Measurements from ENCODE around the gene TAPBP. TPM values are rescaled to one million over a fixed set of nuclear protein-coding genes. Genes with fewer than 3 reads are reported as not detected.

Gene TAPBP
- total and polyA plus RNA-seq, 2 of the 8 experiments (the other 6 are each of a cell fraction or from before 2014, with no cell fraction given): 24.5 to 35.4 TPM

DNA sequence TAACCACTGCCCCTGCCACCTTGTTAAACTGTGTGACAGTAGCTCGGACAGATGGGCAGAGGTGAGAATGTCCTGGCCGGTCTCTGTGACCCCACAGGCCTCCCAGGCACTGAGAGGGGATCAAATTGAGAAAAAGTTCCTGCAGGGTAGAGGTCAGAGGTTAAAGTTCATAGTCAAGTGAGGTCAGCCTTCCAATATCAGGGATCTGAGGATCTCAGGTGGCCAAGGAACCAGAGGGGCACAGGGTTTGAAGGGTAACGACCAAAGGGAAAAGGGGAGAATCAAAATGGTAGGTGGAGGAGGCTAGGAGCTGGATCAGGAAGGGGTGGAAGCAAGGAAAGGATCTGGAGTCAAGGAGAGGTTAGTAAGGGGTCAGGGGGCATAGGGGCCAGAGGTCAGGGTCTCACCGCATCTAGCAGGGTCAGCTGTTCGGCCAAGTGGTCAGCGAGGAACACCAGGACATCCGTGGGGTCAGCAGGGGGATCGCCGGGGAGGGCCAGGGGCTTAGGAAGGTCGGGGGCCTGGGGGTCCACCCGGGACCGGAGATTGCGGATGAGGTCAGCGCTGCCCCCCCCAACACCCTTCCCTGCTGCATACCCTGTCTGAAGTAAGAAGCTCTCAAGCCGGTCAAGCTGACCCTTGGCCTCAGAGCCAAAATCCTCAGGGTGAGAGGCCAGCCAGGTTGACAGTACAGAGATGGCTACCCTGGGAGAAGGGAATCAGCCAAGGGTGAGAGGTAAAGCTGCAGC lies 18.1 kb downstream of the TAPBP start:
- Histone ChIP-seq H3K23ac (ENCODE audit: insufficient read length) (no peak overlapping the region), H2BK15ac (ENCODE audit: low read length) (no peak overlapping the region), H3K9me3 (ENCODE audit: insufficient read depth in 2 of 2, low read depth in 1 of 2, low read length in 1 of 2) (no peaks in the 10 kb centered on the region), H3K36me3 (ENCODE audit: control insufficient read depth in 2 of 4, insufficient read depth in 4 of 4, low read length in 3 of 4) (peaks cover 12 to 21% (median 17%) of the 10 kb centered on the region in 4 experiments; a peak in 7 of 8 replicates), H2BK20ac (ENCODE audit: low read length) (no peak overlapping the region), H3K4me3 (ENCODE audit: extremely low read depth in 1 of 4, insufficient read depth in 2 of 4, low read depth in 3 of 4, low read length in 4 of 4) (no peak overlapping the region), H2BK120ac (replicated peaks; ENCODE audit: low read depth, low read length) (no peak overlapping the region), H3K79me2 (ENCODE audit: control insufficient read depth in 1 of 2, insufficient read depth in 2 of 2, low read length in 2 of 2) (peaks cover 0 to 18% of the 10 kb centered on the region in 2 experiments; a peak in 2 of 4 replicates), H3K27me3 (replicated peaks in 1 of 4; ENCODE audit: control insufficient read depth in 3 of 4, extremely low read depth in 1 of 4, insufficient read depth in 3 of 4, low read length in 3 of 4) (no peaks in the 10 kb centered on the region), H4K20me1 (replicated peaks in 1 of 2; ENCODE audit: control insufficient read depth in 1 of 2, insufficient read depth in 2 of 2, low read length in 2 of 2) (peaks cover 0 to 3% of the 10 kb centered on the region in 2 experiments), H4K8ac (ENCODE audit: extremely low read depth, insufficient read depth, low read length) (no peak overlapping the region), H3K9ac (replicated peaks in 1 of 4; ENCODE audit: extremely low read depth in 1 of 4, low read depth in 3 of 4, low read length in 3 of 4) (peak overlapping the region in 1 of 4 experiments; percentile 37; a peak in 2 of 7 replicates), H3K18ac (ENCODE audit: extremely low read depth, low read length) (no peak overlapping the region), H2BK5ac (ENCODE audit: low read depth, low read length) (no peak overlapping the region), H2AK5ac (ENCODE audit: low read depth, low read length) (no peak overlapping the region), H4K91ac (replicated peaks; ENCODE audit: insufficient read length, low read length) (no peak overlapping the region), H2BK12ac (ENCODE audit: low read depth, low read length) (no peak overlapping the region), H3K56ac (replicated peaks; ENCODE audit: insufficient read length, low read depth, low read length) (no peak overlapping the region), H3K79me1 (ENCODE audit: low read depth, low read length) (peaks cover 6% of the 10 kb centered on the region; the same call in 1 of the 2 replicates), H3K4me2 (ENCODE audit: insufficient read depth in 1 of 2, low read depth in 2 of 2, low read length in 2 of 2) (no peak overlapping the region; a peak in 1 of 4 replicates), H2AFZ (ENCODE audit: low read length) (no peak overlapping the region), H3K4ac (replicated peaks; ENCODE audit: insufficient read length, low read depth, low read length) (no peak overlapping the region), H3K14ac (ENCODE audit: insufficient read length) (no peak overlapping the region), H4K5ac (ENCODE audit: insufficient read length, low read depth, low read length) (no peak overlapping the region), H3K4me1 (replicated peaks in 1 of 4; ENCODE audit: control insufficient read depth in 3 of 4, insufficient read depth in 4 of 4, low read length in 3 of 4) (peaks cover 0 to 6% (median 4%) of the 10 kb centered on the region in 4 experiments; a peak in 6 of 7 replicates), H3K27ac (ENCODE audit: low read depth, low read length) (no peak overlapping the region), H3K23me2 (ENCODE audit: low read depth, low read length) (peaks cover 16% of the 10 kb centered on the region)
- POLR2A ChIA-PET (ENCODE audit: partially characterized antibody): interaction anchor here (1.4 to 16.7 kb wide), 5 partner anchors 7 to 138 kb away, joined by 3 to 337 read pairs (median 70); partner anchors contain the start of genes B3GALT4, PFDN6, RPS18 and TAPBP
- no peak for FAIRE-seq
- WGBS, 2 experiments (ENCODE audit: extremely low coverage in 1 of 2, insufficient coverage in 1 of 2, insufficient read length in 1 of 2, insufficient replicate concordance in 2 of 2, low coverage in 1 of 2, low lambda C conversion rate in 2 of 2, missing lambda C conversion rate in 1 of 2): 88% methylated on average over 11 of the region's 15 CpGs; no CpG with 5 or more reads in 1 of the 2 experiments
- no peak for DNase-seq (ENCODE audit: low read depth in 1 of 2, low spot score in 2 of 2)
- CTCF ChIA-PET (ENCODE audit: partially characterized antibody): interaction anchor here (1.4 to 6.2 kb wide), 2 partner anchors 17 to 24 kb away, joined by 5 to 77 read pairs; partner anchors contain the start of genes B3GALT4, RPS18 and VPS52
- no peak for TF ChIP-seq RFX5 (IDR thresholded peaks at IDR 0.05; ENCODE audit: borderline replicate concordance, low read depth, low read length)
- TF ChIP-seq MAX (IDR thresholded peaks at IDR 0.05): no peak
- no peak for TF ChIP-seq KDM4A (IDR thresholded peaks at IDR 0.05; ENCODE audit: low read depth, low read length, severe bottlenecking)
- TF ChIP-seq PHF8 (conservative IDR thresholded peaks at IDR 0.05; ENCODE audit: low read depth, low read length): no peak
- TF ChIP-seq CHD1 (IDR thresholded peaks at IDR 0.05; ENCODE audit: low read depth, low read length): no peak
- no peak for TF ChIP-seq ATF2 (IDR thresholded peaks at IDR 0.05; ENCODE audit: low read length)
- TF ChIP-seq TAF7 (optimal IDR thresholded peaks at IDR 0.05; ENCODE audit: borderline replicate concordance, low read depth, low read length): no peak
- no peak for TF ChIP-seq FOSL1 (IDR thresholded peaks at IDR 0.05; ENCODE audit: insufficient read depth, low read depth, low read length)
- no peak for TF ChIP-seq HDAC6 (IDR thresholded peaks at IDR 0.05; ENCODE audit: low read depth, low read length)
- TF ChIP-seq BRCA1 (IDR thresholded peaks at IDR 0.05; ENCODE audit: low read depth, low read length): no peak

Measured in H1 (cell line).